ENCODE measurements around the gene DMBT1. TPM values are rescaled to one million over a fixed set of nuclear protein-coding genes. Genes with fewer than 3 reads are reported as not detected.

The DMBT1 gene
- total RNA-seq, 1 experiment from 2014 or later = 0.13 TPM

DNA sequence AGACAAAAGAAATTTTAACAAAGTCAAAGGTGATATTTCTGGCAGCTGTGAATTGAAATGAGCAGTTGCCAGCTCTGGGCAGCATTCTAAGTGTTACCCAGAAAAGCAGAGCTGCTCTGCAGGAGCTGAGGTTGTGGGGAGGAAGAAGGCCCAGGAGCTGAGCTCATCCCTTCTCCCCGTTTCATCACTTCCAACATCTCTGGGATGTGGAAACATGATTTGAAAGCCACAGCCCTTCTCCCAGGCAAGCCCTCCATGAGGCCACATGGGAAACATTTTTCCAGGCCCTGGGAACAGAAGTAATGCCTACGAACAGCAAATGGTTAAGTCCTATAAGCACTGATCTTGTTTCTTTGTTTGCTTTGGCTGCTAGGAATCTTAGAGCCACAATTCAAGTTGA is 10.9 kb upstream of the DMBT1 start (continued):
- TF ChIP-seq, protein P1, sequence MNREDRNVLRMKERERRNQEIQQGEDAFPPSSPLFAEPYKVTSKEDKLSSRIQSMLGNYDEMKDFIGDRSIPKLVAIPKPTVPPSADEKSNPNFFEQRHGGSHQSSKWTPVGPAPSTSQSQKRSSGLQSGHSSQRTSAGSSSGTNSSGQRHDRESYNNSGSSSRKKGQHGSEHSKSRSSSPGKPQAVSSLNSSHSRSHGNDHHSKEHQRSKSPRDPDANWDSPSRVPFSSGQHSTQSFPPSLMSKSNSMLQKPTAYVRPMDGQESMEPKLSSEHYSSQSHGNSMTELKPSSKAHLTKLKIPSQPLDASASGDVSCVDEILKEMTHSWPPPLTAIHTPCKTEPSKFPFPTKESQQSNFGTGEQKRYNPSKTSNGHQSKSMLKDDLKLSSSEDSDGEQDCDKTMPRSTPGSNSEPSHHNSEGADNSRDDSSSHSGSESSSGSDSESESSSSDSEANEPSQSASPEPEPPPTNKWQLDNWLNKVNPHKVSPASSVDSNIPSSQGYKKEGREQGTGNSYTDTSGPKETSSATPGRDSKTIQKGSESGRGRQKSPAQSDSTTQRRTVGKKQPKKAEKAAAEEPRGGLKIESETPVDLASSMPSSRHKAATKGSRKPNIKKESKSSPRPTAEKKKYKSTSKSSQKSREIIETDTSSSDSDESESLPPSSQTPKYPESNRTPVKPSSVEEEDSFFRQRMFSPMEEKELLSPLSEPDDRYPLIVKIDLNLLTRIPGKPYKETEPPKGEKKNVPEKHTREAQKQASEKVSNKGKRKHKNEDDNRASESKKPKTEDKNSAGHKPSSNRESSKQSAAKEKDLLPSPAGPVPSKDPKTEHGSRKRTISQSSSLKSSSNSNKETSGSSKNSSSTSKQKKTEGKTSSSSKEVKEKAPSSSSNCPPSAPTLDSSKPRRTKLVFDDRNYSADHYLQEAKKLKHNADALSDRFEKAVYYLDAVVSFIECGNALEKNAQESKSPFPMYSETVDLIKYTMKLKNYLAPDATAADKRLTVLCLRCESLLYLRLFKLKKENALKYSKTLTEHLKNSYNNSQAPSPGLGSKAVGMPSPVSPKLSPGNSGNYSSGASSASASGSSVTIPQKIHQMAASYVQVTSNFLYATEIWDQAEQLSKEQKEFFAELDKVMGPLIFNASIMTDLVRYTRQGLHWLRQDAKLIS (CRISPR knock-in tag; IDR thresholded peaks at IDR 0.05; ENCODE audit: borderline replicate concordance) = no peak
- no peak for TF ChIP-seq ZNF138 (CRISPR knock-in tag; conservative IDR thresholded peaks at IDR 0.05)
- TF ChIP-seq, protein P2, sequence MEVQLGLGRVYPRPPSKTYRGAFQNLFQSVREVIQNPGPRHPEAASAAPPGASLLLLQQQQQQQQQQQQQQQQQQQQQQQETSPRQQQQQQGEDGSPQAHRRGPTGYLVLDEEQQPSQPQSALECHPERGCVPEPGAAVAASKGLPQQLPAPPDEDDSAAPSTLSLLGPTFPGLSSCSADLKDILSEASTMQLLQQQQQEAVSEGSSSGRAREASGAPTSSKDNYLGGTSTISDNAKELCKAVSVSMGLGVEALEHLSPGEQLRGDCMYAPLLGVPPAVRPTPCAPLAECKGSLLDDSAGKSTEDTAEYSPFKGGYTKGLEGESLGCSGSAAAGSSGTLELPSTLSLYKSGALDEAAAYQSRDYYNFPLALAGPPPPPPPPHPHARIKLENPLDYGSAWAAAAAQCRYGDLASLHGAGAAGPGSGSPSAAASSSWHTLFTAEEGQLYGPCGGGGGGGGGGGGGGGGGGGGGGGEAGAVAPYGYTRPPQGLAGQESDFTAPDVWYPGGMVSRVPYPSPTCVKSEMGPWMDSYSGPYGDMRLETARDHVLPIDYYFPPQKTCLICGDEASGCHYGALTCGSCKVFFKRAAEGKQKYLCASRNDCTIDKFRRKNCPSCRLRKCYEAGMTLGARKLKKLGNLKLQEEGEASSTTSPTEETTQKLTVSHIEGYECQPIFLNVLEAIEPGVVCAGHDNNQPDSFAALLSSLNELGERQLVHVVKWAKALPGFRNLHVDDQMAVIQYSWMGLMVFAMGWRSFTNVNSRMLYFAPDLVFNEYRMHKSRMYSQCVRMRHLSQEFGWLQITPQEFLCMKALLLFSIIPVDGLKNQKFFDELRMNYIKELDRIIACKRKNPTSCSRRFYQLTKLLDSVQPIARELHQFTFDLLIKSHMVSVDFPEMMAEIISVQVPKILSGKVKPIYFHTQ (CRISPR knock-in tag; IDR thresholded peaks at IDR 0.05) = no peak

DNA sequence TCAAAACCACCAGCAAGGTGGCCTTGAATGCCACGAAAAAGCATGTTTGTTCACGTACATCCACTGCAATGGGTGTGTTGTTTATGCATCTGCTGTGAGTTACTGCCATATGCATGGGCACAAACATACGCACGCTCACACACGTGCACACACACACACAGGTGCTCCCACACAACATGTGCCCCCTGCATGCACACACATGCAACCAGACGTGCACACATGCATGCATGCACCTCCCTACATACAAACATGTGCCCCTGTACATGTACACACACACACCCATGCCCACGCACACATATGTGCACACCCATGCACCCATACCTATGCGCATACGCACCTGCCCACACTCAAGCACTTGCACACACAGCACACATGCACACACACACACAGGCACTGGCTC is 10.1 kb upstream of the DMBT1 start:
- Mint-ChIP-seq H3K36me3 (no peaks in the 10 kb centered on the region), H3K27ac (no peak overlapping the region), H3K27me3 (ENCODE audit: low read depth) (no peaks in the 10 kb centered on the region; the same call in 1 of the 2 replicates), H3K9me3 (no peaks in the 10 kb centered on the region), H3K4me1 (no peaks in the 10 kb centered on the region), H3K4me3 (no peak overlapping the region)
- ChIA-PET CTCF (no interaction called here), POLR2A (no interaction called here)
- TF ChIP-seq GRHL2 (CRISPR knock-in tag; IDR thresholded peaks at IDR 0.05; ENCODE audit: insufficient replicate concordance, severe bottlenecking) (no peak), FOXJ3 (CRISPR knock-in tag; IDR thresholded peaks at IDR 0.05; ENCODE audit: borderline replicate concordance) (no peak), SMAD4 (CRISPR knock-in tag; IDR thresholded peaks at IDR 0.05) (no peak), ATF1 (CRISPR knock-in tag; IDR thresholded peaks at IDR 0.05) (no peak), NR2C2 (CRISPR knock-in tag; IDR thresholded peaks at IDR 0.05) (no peak), RORB (CRISPR knock-in tag; IDR thresholded peaks at IDR 0.05) (no peak), SP1 (CRISPR knock-in tag; conservative IDR thresholded peaks at IDR 0.05) (no peak), CREM (CRISPR knock-in tag; IDR thresholded peaks at IDR 0.05) (no peak), IRF2 (CRISPR knock-in tag; IDR thresholded peaks at IDR 0.05; ENCODE audit: borderline replicate concordance, low read depth) (no peak)
- TF ChIP-seq, protein P3, sequence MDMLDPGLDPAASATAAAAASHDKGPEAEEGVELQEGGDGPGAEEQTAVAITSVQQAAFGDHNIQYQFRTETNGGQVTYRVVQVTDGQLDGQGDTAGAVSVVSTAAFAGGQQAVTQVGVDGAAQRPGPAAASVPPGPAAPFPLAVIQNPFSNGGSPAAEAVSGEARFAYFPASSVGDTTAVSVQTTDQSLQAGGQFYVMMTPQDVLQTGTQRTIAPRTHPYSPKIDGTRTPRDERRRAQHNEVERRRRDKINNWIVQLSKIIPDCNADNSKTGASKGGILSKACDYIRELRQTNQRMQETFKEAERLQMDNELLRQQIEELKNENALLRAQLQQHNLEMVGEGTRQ (CRISPR knock-in tag; IDR thresholded peaks at IDR 0.05) = no peak
- TF ChIP-seq, protein P4, sequence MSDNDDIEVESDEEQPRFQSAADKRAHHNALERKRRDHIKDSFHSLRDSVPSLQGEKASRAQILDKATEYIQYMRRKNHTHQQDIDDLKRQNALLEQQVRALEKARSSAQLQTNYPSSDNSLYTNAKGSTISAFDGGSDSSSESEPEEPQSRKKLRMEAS (CRISPR knock-in tag; IDR thresholded peaks at IDR 0.05) = no peak
- no peak for DNase-seq (ENCODE audit: low spot score)
- ATAC-seq = no peak

- no peaks in the 10 kb centered on the region; the same call in 1 of the 2 replicates for H3K27me3 Mint-ChIP-seq (ENCODE audit: low read depth)
- DNase-seq (ENCODE audit: low spot score) = no peak
- TF ChIP-seq ZNF416 (CRISPR knock-in tag; IDR thresholded peaks at IDR 0.05) (no peak), CREB1 (CRISPR knock-in tag; IDR thresholded peaks at IDR 0.05) (no peak), ZNF263 (CRISPR knock-in tag; IDR thresholded peaks at IDR 0.05; ENCODE audit: low read depth) (no peak)
- TF ChIP-seq, protein P1 (CRISPR knock-in tag; IDR thresholded peaks at IDR 0.05; ENCODE audit: borderline replicate concordance) = no peak
- TF ChIP-seq, protein P5, sequence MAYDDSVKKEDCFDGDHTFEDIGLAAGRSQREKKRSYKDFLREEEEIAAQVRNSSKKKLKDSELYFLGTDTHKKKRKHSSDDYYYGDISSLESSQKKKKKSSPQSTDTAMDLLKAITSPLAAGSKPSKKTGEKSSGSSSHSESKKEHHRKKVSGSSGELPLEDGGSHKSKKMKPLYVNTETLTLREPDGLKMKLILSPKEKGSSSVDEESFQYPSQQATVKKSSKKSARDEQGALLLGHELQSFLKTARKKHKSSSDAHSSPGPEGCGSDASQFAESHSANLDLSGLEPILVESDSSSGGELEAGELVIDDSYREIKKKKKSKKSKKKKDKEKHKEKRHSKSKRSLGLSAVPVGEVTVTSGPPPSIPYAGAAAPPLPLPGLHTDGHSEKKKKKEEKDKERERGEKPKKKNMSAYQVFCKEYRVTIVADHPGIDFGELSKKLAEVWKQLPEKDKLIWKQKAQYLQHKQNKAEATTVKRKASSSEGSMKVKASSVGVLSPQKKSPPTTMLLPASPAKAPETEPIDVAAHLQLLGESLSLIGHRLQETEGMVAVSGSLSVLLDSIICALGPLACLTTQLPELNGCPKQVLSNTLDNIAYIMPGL (CRISPR knock-in tag; IDR thresholded peaks at IDR 0.05) = no peak
- TF ChIP-seq, protein P3 (CRISPR knock-in tag; IDR thresholded peaks at IDR 0.05) = no peak
These were observed 9.6 kb upstream of the DMBT1 start for GRCh38 chr10:122550983-122551382.

More at GRCh38 chr10:122550983-122551382, 9.6 kb upstream of the DMBT1 start:
- no peaks in the 10 kb centered on the region for H3K4me1 Mint-ChIP-seq
- POLR2A ChIA-PET = no interaction called here
- H3K36me3 Mint-ChIP-seq = no peaks in the 10 kb centered on the region
- no peak overlapping the region for H3K4me3 Mint-ChIP-seq
- CTCF ChIA-PET = no interaction called here
- H3K27ac Mint-ChIP-seq = no peak overlapping the region
- no peaks in the 10 kb centered on the region for H3K9me3 Mint-ChIP-seq
- no peak for ATAC-seq
